ENCODE results near the gene MYBPH.

MYBPH gene

DNA sequence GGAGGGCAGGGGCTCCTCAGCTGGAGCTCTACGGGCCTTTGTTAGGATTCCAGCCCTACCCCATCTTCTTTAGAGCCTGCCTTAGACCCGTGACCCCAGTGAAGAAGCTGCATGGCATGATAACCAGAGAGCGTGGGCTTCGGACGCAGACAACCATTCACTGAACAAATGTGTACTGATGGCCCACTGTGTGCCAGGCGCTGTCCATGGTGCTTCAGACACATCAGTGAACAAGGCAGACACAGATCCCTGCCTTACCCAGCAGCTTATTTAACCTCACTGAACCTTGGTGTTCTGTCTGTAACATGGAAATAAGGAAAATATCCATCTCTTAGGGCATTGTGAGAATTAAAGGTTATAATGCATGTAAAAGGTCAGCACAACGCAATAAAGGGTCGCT lies 44.3 kb upstream of the MYBPH start:
- no peak overlapping the region for H3K9ac ChIP-seq (ENCODE audit: low read depth, low read length, poor library complexity, severe bottlenecking)
- no peak overlapping the region for H2AFZ ChIP-seq (ENCODE audit: low read length)
- no peaks in the 10 kb centered on the region for H3K27me3 ChIP-seq (ENCODE audit: insufficient read depth, low read length, poor library complexity, severe bottlenecking)
- H3K4me2 ChIP-seq (ENCODE audit: low read depth, low read length, poor library complexity, severe bottlenecking): no peak overlapping the region
- H4K20me1 ChIP-seq (ENCODE audit: insufficient read depth, low read length, poor library complexity, severe bottlenecking): no peaks in the 10 kb centered on the region
- H3F3A ChIP-seq (ENCODE audit: low read depth): no peaks in the 10 kb centered on the region
- no peak overlapping the region for H3K4me3 ChIP-seq (ENCODE audit: low read length, poor library complexity, severe bottlenecking)
- no peaks in the 10 kb centered on the region for H3K9me3 ChIP-seq (ENCODE audit: insufficient read depth, low read depth, low read length)
- peaks cover 9% of the 10 kb centered on the region for H3K4me1 ChIP-seq (ENCODE audit: insufficient read depth, low read length, poor library complexity, severe bottlenecking)
- H3K9me2 ChIP-seq (replicated peaks; ENCODE audit: low read depth, low read length): no peaks in the 10 kb centered on the region
- H3K79me2 ChIP-seq (ENCODE audit: insufficient read depth, low read length): no peaks in the 10 kb centered on the region
- TF ChIP-seq CTCF (conservative IDR thresholded peaks at IDR 0.05; ENCODE audit: low read length) (no peak), EZH2phosphoT487 (IDR thresholded peaks at IDR 0.05; ENCODE audit: borderline replicate concordance) (no peak)
- H3K36me3 ChIP-seq (ENCODE audit: insufficient read depth, low read length): no peaks in the 10 kb centered on the region

DNA sequence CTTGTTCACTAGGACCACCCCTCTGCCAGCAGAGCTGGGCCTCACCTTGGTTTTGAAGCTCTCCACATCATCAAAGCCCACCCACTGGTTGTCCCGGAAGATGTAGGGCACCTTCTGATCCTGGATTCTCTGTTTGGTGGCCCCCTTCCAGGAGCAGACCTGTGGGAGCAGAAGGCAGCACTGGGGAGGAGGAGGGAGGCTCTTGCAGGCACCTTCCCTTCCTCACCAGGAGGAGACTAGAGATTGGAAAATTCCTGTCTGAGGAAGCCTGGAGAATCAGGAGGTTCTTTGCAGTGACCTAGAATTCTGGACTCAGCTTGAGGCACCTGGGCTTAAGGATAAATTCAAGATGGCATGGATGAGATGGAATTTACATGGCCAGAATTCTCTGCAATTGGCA lies 43.5 kb upstream of the MYBPH start:
- H3K36me3 ChIP-seq (ENCODE audit: insufficient read depth, low read length): no peaks in the 10 kb centered on the region
- no peak overlapping the region for H2AFZ ChIP-seq (ENCODE audit: low read length)
- no peak overlapping the region for H3K4me3 ChIP-seq (ENCODE audit: low read length, poor library complexity, severe bottlenecking)
- no peaks in the 10 kb centered on the region for H3F3A ChIP-seq (ENCODE audit: low read depth)
- no peak overlapping the region for H3K9ac ChIP-seq (ENCODE audit: low read depth, low read length, poor library complexity, severe bottlenecking)
- H3K9me2 ChIP-seq (replicated peaks; ENCODE audit: low read depth, low read length): no peaks in the 10 kb centered on the region
- no peak for TF ChIP-seq CTCF (conservative IDR thresholded peaks at IDR 0.05; ENCODE audit: low read length)
- no peak for TF ChIP-seq EZH2phosphoT487 (IDR thresholded peaks at IDR 0.05; ENCODE audit: borderline replicate concordance)
- no peaks in the 10 kb centered on the region for H4K20me1 ChIP-seq (ENCODE audit: insufficient read depth, low read length, poor library complexity, severe bottlenecking)
- H3K9me3 ChIP-seq (ENCODE audit: insufficient read depth, low read depth, low read length): no peaks in the 10 kb centered on the region
- H3K4me1 ChIP-seq (ENCODE audit: insufficient read depth, low read length, poor library complexity, severe bottlenecking): peaks cover 9% of the 10 kb centered on the region
- no peaks in the 10 kb centered on the region for H3K79me2 ChIP-seq (ENCODE audit: insufficient read depth, low read length)
- no peak overlapping the region for H3K4me2 ChIP-seq (ENCODE audit: low read depth, low read length, poor library complexity, severe bottlenecking)
- no peaks in the 10 kb centered on the region for H3K27me3 ChIP-seq (ENCODE audit: insufficient read depth, low read length, poor library complexity, severe bottlenecking)

- TF ChIP-seq CTCF (conservative IDR thresholded peaks at IDR 0.05; ENCODE audit: low read length) (no peak), EZH2phosphoT487 (IDR thresholded peaks at IDR 0.05; ENCODE audit: borderline replicate concordance) (no peak)
- Histone ChIP-seq H3K27me3 (ENCODE audit: insufficient read depth, low read length, poor library complexity, severe bottlenecking) (no peaks in the 10 kb centered on the region), H3K79me2 (ENCODE audit: insufficient read depth, low read length) (no peaks in the 10 kb centered on the region), H3K36me3 (ENCODE audit: insufficient read depth, low read length) (no peaks in the 10 kb centered on the region), H3K9me3 (ENCODE audit: insufficient read depth, low read depth, low read length) (no peaks in the 10 kb centered on the region), H3K4me2 (ENCODE audit: low read depth, low read length, poor library complexity, severe bottlenecking) (no peak overlapping the region), H3K4me3 (ENCODE audit: low read length, poor library complexity, severe bottlenecking) (no peak overlapping the region), H3F3A (ENCODE audit: low read depth) (no peaks in the 10 kb centered on the region), H2AFZ (ENCODE audit: low read length) (no peak overlapping the region), H3K9ac (ENCODE audit: low read depth, low read length, poor library complexity, severe bottlenecking) (no peak overlapping the region), H4K20me1 (ENCODE audit: insufficient read depth, low read length, poor library complexity, severe bottlenecking) (no peaks in the 10 kb centered on the region), H3K9me2 (replicated peaks; ENCODE audit: low read depth, low read length) (no peaks in the 10 kb centered on the region), H3K4me1 (ENCODE audit: insufficient read depth, low read length, poor library complexity, severe bottlenecking) (peaks cover 9% of the 10 kb centered on the region)
Observed at GRCh38 chr1:203217668-203218067, 42.0 kb upstream of the MYBPH start.
